GM18508 (cell line): Measurements from ENCODE around the gene COL6A1.
"Not testable (repeated sequence)": the region's sequence is repeated elsewhere in the genome, so short reads cannot be mapped to it uniquely, and the experiment has no call there.

Source experiments
- ATAC-seq: cut with Tn5 transposase; IDR thresholded peaks from one replicate; pipeline ENCODE4 v1.9.1; 2021; ENCODE audit warnings: moderate number of reproducible peaks; ENCODE audit not compliant: insufficient read depth, unreplicated experiment

The COL6A1 gene

GRCh38 chr21:45945066-45945867 is 36.3 kb upstream of the COL6A1 start:
- ATAC-seq = no peak

DNA sequence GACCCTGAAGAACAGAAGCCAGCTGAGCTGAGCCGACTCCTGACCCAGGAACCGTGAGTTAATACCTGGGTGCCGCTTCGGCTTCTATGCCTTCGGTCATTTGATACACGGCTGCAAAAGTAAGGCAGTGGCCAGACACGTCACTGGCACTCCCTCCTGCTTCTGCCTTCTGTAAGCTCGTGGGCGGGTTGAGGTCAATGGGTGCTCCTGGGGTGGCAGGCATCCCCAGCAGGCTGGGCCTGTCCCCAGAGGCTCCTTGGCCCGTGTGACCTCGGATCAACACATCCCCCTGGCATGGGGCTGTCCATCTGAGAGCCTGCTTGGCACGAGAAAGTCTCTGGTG is 35.7 kb upstream of the COL6A1 start:
- no peak for ATAC-seq

DNA sequence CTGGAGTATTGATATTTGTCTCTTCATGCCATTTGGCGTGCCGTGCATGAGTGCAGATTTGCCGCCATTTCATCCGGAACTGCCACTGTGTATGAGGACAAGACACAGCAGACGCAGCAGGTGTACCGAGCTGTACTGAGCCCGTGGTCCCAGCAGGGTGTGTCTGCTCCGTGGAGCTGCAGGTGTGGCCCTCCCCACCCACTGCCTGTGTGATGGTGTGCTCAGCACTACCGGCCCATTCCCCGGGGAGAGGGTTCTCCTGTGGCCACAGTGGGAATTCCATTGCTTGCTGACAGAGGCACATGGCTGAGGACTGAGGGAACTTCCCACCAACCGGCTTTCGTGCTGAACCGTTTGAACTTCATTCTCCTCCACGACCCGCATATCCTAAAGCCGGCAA is 34.3 kb upstream of the COL6A1 start:
- ATAC-seq = no peak

- ATAC-seq = no peak
Observed at GRCh38 chr21:45947716-45948255, 33.8 kb upstream of the COL6A1 start.

- no peak for ATAC-seq
Observed at GRCh38 chr21:45948576-45949141, 32.9 kb upstream of the COL6A1 start.

- no peak for ATAC-seq
Observed at GRCh38 chr21:45949928-45950739, 31.4 kb upstream of the COL6A1 start.

DNA sequence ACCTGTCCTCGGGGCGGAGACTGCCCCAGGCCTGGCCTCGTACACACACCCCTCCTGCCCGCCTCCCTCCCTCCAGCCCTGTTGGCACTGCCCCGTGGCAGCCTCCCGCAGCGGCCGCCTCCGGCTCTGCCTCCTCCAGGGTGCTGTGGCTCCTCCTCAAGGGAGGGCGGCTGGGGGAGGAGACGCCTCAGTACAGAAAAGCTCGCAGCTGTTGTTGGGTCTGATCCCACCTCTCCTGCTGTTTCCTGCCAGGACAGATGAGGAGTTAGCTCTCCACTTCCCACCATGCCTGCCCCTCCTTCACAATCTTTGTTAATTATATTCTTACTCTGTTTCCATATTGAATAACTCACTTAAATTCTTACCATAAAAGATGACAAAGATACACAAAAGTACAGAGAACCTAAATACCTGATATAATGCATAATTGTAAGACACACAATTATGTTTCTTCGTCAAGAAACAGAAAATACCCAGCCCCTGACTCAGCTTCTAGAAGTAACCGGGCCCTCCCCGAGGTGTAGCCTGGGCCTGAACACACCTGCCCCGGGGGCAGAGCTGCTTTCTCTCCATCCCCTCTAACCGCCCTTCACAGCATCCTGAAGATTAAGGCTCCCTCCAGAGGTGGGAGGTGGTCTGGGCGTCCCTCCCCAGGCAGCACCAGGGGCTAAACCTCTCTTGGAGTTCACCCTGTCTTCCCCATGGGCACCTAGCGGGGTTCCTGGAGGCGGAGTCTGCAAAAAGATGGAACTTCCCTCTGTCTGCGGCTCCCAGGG is 30.6 kb upstream of the COL6A1 start:
- no peak for ATAC-seq

DNA sequence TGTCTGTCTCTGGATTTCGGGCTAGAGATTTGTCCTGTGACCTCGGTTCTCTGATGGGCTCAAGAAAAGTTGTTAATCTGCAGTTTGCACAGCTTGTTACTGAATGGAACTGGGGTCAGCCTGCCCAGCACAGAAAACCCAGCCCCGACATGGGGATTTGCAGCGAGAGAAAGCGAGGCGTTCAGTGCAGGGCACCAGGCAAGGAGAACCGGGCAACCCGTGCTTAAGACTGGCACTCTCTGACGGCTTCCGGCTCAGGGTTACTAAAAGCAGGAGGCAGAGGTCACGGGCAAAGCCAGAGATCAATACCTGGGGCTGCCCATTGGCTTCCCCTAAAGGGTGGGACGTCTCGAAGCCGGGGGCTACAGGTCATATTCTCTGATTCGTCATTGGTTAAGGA is 29.9 kb upstream of the COL6A1 start:
- no peak for ATAC-seq

DNA sequence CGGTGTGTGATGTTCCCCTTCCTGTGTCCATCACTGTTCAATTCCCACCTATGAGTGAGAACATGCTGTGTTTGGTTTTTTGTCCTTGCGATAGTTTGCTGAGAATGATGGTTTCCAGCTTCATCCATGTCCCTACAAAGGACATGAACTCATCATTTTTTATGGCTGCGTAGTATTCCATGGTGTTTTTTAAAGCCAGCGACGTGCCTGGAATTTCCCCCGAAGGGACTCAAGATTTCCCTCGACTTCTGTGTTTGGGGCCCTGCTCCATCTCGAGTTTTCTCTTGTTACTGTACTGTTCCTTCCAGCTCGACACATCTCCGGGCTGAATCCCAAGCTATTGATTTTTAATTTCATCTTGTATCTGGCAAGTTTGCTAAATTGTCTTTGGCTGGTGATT is 29.0 kb upstream of the COL6A1 start:
- not testable (repeated sequence) for ATAC-seq

GRCh38 chr21:45952974-45953373 is 28.6 kb upstream of the COL6A1 start:
- no peak for ATAC-seq

DNA sequence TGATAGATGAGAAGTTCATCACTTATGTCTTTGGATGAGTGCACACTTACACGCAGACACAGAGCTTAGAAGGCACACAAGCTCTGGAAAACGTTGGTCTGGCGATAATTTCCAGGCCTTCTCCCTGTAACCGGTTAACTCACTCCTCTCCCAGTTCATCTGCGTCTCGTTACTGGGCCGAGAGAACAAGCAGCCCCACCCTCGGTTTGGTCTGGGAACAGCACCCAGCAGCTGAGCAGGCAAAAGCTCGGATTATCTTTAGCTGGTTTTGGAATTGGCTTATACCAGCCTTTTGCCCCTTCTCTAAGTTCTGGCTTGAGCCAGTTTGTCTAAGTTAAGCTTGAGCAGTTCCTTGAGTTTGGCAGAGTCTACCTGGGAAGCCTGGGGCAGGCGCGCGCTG is 27.3 kb upstream of the COL6A1 start:
- no peak for ATAC-seq

GRCh38 chr21:45954921-45955320 is 26.6 kb upstream of the COL6A1 start:
- no peak for ATAC-seq

- ATAC-seq = no peak
Observed at GRCh38 chr21:45957551-45957950, 24.0 kb upstream of the COL6A1 start.

GRCh38 chr21:45957981-45958600 is 23.5 kb upstream of the COL6A1 start:
- ATAC-seq = no peak

DNA sequence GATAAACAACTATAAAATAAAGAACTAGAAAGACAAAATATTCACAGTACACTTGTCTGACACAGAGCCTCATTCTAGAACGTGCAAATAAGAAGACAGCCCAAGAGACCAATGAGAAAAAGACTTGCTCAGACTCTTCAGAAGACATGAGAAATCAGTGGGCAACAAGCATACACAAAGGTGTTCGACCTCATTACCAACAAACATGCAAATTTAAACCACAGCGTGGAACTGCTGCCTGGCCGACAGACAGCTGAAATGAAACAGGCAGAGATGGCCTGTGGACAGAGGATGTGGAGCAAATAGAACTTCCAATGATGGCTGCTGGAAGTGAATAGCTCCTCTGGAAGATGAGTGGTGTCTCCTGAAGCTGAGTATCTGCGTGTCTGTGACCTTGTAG is 22.4 kb upstream of the COL6A1 start:
- ATAC-seq = no peak

DNA sequence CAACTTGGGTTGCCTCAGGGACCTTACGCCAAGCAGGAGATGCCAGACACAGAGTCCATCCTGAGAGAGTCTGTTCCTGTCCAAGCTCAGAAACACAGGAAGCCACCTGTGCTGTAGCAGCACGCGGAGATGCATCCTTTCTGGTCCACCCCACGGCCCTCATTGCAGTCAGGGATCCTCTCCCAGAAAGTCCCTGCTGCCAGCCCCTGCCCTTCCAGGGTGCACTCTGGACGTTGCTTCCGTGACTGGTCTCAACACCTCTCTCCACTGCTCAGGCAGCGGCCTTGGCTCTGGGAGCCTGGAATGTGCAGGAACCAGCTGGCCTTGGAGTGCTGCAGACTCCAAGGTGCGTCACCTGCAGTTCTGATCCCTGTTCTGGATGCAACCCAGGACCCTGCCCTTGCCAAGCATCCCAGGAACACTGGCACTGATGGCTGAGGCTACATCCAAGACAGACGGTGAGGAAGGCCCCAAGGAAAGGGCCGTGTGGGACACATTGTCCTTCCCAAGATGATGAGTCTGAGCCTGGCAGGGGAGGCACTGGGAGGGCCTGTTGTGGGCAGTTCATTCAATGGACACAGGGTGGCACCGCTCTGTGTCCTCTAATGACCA is 21.7 kb upstream of the COL6A1 start:
- no peak for ATAC-seq

GRCh38 chr21:45961408-45961807 is 20.2 kb upstream of the COL6A1 start:
- not testable (repeated sequence) for ATAC-seq

GRCh38 chr21:45962531-45963231 is 18.9 kb upstream of the COL6A1 start:
- no peak for ATAC-seq

DNA sequence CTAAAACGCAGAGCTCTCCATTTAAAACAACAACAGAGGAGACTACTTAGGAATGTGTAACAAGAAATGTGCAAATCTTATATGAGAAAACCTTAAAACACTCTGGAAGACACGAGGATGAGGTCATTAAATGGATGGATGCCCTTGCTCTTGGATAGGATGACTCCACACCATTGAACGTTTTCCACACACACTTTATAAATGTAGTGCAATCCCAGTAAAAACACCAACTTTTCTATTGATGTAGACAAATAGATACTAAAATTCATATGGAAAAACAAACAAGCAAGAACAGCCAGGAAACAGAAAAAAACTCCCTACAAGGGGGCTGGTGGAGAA is 18.4 kb upstream of the COL6A1 start:
- ATAC-seq = no peak
